GM12878 (cell line): Measurements from ENCODE around the gene DDX49. TPM values are rescaled to one million over a fixed set of nuclear protein-coding genes. Genes with fewer than 3 reads are reported as not detected.

Experiments used
- ATAC-seq: fragments of 200-7000 bp; cut with Tn5 transposase; 3 replicates; pipeline ENCODE4 v1.9.1; 2020; ENCODE audit warnings: mild to moderate bottlenecking, moderate library complexity
- BruUV-seq: library from RNA; stranded (reverse); fragments of 400-500 nt; replicated peaks from 2 replicates; lab custom pipeline; 2021; lab: Mats Ljungman, UMichigan
- CTCF ChIA-PET: fragments of 300-600 bp; sonication (Branson Sonifier 250); formaldehyde crosslinking; extraction: SDS; loops from one replicate; lab custom pipeline; 2021; ENCODE audit warnings: inconsistent platforms; lab: Yijun Ruan, JAX
- POLR2A ChIA-PET: fragments of 350-600 bp; formaldehyde crosslinking; extraction: SDS; loops from one replicate; lab custom pipeline; 2021; ENCODE audit warnings: inconsistent platforms; lab: Charles Lee
- RAD21 ChIA-PET: fragments of 300-600 bp; sonication (Branson Sonifier 250); formaldehyde crosslinking; loops from one replicate; lab custom pipeline; 2023; ENCODE audit warnings: antibody characterized with exemption; ENCODE audit not compliant: unreplicated experiment; lab: Charles Lee
- SMC1A ChIA-PET: fragments of 300-600 bp; sonication (Branson Sonifier 250); formaldehyde crosslinking; loops from one replicate; lab custom pipeline; 2023; ENCODE audit not compliant: unreplicated experiment, uncharacterized antibody; lab: Charles Lee
- DNase-seq: peaks from one replicate; pipeline ENCODE4 v3.0.0-alpha.2; 2011; ENCODE audit warnings: low read depth, low spot score
- FAIRE-seq: peaks from 3 replicates; lab custom pipeline; 2011; peaks lifted over from hg19 to GRCh38; lab: Jason Lieb, UNC
- H2AFZ ChIP-seq: 2 replicates; pipeline ENCODE4 v1.6.0; 2011; ENCODE audit warnings: low read depth, low read length, control low read depth; ENCODE audit not compliant: control insufficient read depth
- H3K27ac ChIP-seq: 2 replicates; pipeline ENCODE4 v1.5.1; 2011; ENCODE audit warnings: control low read depth; ENCODE audit not compliant: control insufficient read depth, insufficient read depth
- H3K27me3 ChIP-seq, 2 experiments: replicated peaks in 1 of 2; 2 replicates each; pipeline versions ENCODE4 v1.6.0 to v1.6.1; 2011; ENCODE audit warnings: low read length in 1 of 2; ENCODE audit not compliant: control insufficient read depth in 2 of 2, insufficient read depth in 2 of 2
- H3K36me3 ChIP-seq, 2 experiments: 2 replicates each; pipeline ENCODE4 v1.5.1; 2011; ENCODE audit warnings: low read length in 1 of 2; ENCODE audit not compliant: control insufficient read depth in 2 of 2, insufficient read depth in 2 of 2
- H3K4me1 ChIP-seq: 2 replicates; pipeline ENCODE4 v1.6.1; 2011; ENCODE audit warnings: mild to moderate bottlenecking, low read length, moderate library complexity, mixed read lengths; ENCODE audit not compliant: control insufficient read depth, insufficient read depth
- H3K4me2 ChIP-seq: 2 replicates; pipeline ENCODE4 v1.6.0; 2011; ENCODE audit warnings: control low read depth; ENCODE audit not compliant: control insufficient read depth, insufficient read depth
- H3K4me3 ChIP-seq: fragments of 200-600 bp; sonication (generic); 2 replicates; pipeline ENCODE4 v1.5.1; 2016
- H3K79me2 ChIP-seq: 2 replicates; pipeline ENCODE4 v1.6.0; 2011; ENCODE audit warnings: low read length; ENCODE audit not compliant: control insufficient read depth, insufficient read depth
- H3K9ac ChIP-seq: 2 replicates; pipeline ENCODE4 v1.8.0; 2011; ENCODE audit warnings: low read length, control low read depth, mixed read lengths; ENCODE audit not compliant: control insufficient read depth, insufficient read depth
- H3K9me3 ChIP-seq: replicated peaks from 3 replicates; pipeline ENCODE4 v1.5.1; 2011; ENCODE audit warnings: mild to moderate bottlenecking, low read length; ENCODE audit not compliant: control insufficient read depth, insufficient read depth
- H4K20me1 ChIP-seq: 2 replicates; pipeline ENCODE4 v1.6.0; 2011; ENCODE audit not compliant: control insufficient read depth, insufficient read depth
- KAT2A ChIP-seq: conservative IDR thresholded peaks from 2 replicates; pipeline ENCODE4 v1.6.1; 2011; ENCODE audit warnings: low read depth, low read length; ENCODE audit not compliant: control insufficient read depth
- RB1 ChIP-seq: fragments of 450-650 bp; formaldehyde crosslinking; IDR thresholded peaks from 2 replicates; pipeline ENCODE4 v1.6.1; 2017; ENCODE audit warnings: mild to moderate bottlenecking, borderline replicate concordance
- WGBS: methylation state at CpG from one replicate; pipeline ENCODE4 v1.1.6; 2016; ENCODE audit warnings: low lambda C conversion rate; ENCODE audit not compliant: insufficient replicate concordance, insufficient coverage; ENCODE audit errors: missing lambda C conversion rate; 5-methylcytosine and 5-hydroxymethylcytosine counted together
- in situ Hi-C: fragments of 300-500 bp; cut with MboI; formaldehyde crosslinking; loops from 9 replicates; pipeline ENCODE4 v1.14.3; 2018; ENCODE audit warnings: mixed read lengths
- intact Hi-C: fragments of 100-400 bp; cut with micrococcal nuclease; formaldehyde crosslinking; loops from one replicate; pipeline ENCODE4 v1.14.2; 2022; ENCODE audit not compliant: unreplicated experiment
- polyA plus RNA-seq, 11 experiments: library from polyadenylated mRNA; depleted of rRNA in 4 of 11; unstranded in 6 of 11; stranded (reverse) in 5 of 11; fragments of >200 nt; fragmentation: Nextera tagmentation in 4 of 11; fragmentation: Illumina TruSeq in 1 of 11; extraction: Ambion mirVana in 4 of 11; extraction: Trizol in 1 of 11; gene quantifications; 1 replicate in 1 of 11; 2 replicates in 10 of 11; pipeline versions ENCODE4 v1.2.1 to v1.2.3, GENCODE V29; 2011 to 2016; ENCODE audit warnings: inconsistent platforms in 2 of 11, missing spikeins in 2 of 11, low read depth in 1 of 11
- total RNA-seq, 4 experiments: library from RNA; depleted of rRNA in 3 of 4; stranded (reverse); fragments of >200 nt in 3 of 4; fragmentation: Illumina TruSeq in 1 of 4; extraction: Trizol in 1 of 4; gene quantifications; 2 replicates each; pipeline versions ENCODE4 v1.2.1 to v1.2.3, GENCODE V29; 2013 to 2021
- TF ChIP-seq, protein P1 (sequence below): fragments of 450-650 bp; IDR thresholded peaks from 2 replicates; pipeline ENCODE4 v1.6.1; 2017; ENCODE audit warnings: low read depth, mild to moderate bottlenecking, moderate library complexity

Gene DDX49
- total and polyA plus RNA-seq, 10 of the 15 experiments (the other 5 are each of a cell fraction or from before 2014, with no cell fraction given) = 0.58 to 102 (median 48.1) TPM

DNA sequence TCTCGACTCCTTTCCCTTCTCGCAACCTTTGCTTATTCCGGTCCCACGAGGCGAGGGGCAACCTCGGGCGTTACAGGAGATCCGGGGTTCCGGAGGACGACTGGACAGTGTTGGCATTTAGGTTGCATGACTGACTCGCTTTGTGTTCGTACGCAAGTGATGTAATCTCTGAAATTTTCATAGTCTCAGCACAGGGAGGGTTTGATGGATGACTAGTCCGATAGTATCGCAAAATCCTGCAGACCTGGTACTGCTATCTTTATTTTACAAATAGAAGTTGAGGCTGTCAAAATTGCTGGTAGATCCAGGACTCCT, 342 bp downstream of the DDX49 start:
- intact Hi-C loops (loop anchor here (2.0 kb wide), 1 partner anchor 283 kb away; the partner anchor contains the start of gene KLHL26), in situ Hi-C loops (no loop called here)
- ATAC-seq (no peak), DNase-seq (no peak), FAIRE-seq (no peak)
- ChIA-PET RAD21 (interaction anchor here (0.8 to 1.7 kb wide), 7 partner anchors 20 to 376 kb away, joined by 3 to 10 read pairs (median 3); partner anchors contain the start of gene FKBP8), POLR2A (interaction anchor here (0.6 to 1.4 kb wide), 6 partner anchors 29 to 361 kb away, joined by 3 to 4 read pairs (median 3); partner anchors contain the start of genes SLC25A42 and UBA52), SMC1A (interaction anchor here (0.9 to 2.0 kb wide), 6 partner anchors 25 to 270 kb away, joined by 3 to 8 read pairs (median 4); no protein-coding TSS in a partner anchor), CTCF (interaction anchor here (0.8 to 1.7 kb wide), 6 partner anchors 67 to 532 kb away, joined by 3 to 10 read pairs (median 3); no protein-coding TSS in a partner anchor)
- Histone ChIP-seq H4K20me1 (0 out of 2 replicates have a peak, but pooled peaks cover 3% of the 10 kb centered on the region), H2AFZ (peak overlapping the region; percentile 37), H3K9me3 (no peaks in the 10 kb centered on the region), H3K4me1 (peaks cover 8% of the 10 kb centered on the region), H3K27ac (peak overlapping the region; percentile 47), H3K27me3 (no peaks in the 10 kb centered on the region), H3K79me2 (peaks cover 48% of the 10 kb centered on the region), H3K9ac (peak overlapping the region; percentile 91)
- BruUV-seq = TSS peak; percentile 81
- WGBS = under 1% methylated on average over 11 of the region's 15 CpGs
- TF ChIP-seq KAT2A (no peak), RB1 (0 out of 2 replicates have a peak, but pooled peaks have one; percentile 7)
- TF ChIP-seq, protein P1, sequence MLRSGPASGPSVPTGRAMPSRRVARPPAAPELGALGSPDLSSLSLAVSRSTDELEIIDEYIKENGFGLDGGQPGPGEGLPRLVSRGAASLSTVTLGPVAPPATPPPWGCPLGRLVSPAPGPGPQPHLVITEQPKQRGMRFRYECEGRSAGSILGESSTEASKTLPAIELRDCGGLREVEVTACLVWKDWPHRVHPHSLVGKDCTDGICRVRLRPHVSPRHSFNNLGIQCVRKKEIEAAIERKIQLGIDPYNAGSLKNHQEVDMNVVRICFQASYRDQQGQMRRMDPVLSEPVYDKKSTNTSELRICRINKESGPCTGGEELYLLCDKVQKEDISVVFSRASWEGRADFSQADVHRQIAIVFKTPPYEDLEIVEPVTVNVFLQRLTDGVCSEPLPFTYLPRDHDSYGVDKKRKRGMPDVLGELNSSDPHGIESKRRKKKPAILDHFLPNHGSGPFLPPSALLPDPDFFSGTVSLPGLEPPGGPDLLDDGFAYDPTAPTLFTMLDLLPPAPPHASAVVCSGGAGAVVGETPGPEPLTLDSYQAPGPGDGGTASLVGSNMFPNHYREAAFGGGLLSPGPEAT = peak; percentile 44
- TF ChIP-seq, all 136 proteins: peak for 2
- H3K4me3 ChIP-seq = peak overlapping the region; percentile 92
- peaks cover 13 to 16% of the 10 kb centered on the region in 2 experiments for H3K36me3 ChIP-seq
- peak overlapping the region; percentile 99 for H3K4me2 ChIP-seq
